ENCODE data around the gene ZNF101.

The ZNF101 gene

GRCh38 chr19:19668230-19669012 lies at the start of gene ZNF101:
ZNF101 (plus strand) TSS chr19:19668839; CDS start chr19:19668964, 125 bp downstream.
- peak; percentile 37 to 96 (median 88) for DNase-seq

DNA sequence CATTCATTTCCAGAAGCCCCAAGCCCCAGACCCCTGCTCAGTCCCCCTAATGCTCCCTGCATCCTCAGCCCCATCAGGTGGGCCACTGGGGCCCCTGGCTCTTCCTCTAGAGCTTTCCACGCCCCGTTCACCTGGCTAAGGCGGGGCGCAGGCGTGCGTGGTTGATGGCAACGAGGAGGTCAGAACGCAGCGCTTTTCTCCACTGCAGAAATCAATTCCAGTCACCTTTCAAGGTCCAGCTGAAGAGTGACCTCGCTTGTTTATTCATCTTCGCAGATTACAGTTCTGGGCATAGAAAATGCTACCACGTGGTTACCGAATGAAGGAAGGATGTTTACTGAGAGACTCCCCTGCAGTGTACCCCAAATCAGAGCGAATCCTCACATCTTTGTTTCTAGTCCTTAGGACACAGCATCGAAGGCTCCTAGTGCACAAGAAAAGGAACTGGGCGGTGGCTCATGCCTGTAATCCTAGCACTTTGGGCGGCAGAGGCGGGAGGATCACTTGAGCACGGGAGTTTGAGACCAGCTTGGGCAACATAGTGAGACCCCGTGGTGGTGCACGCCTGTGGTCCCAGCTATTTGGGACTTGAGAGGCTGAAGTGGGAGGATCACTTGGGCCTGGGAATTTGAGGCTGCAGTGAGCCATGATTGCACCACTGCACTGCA lies 49.3 kb upstream of the ZNF101 start:
- no peak for DNase-seq

DNA sequence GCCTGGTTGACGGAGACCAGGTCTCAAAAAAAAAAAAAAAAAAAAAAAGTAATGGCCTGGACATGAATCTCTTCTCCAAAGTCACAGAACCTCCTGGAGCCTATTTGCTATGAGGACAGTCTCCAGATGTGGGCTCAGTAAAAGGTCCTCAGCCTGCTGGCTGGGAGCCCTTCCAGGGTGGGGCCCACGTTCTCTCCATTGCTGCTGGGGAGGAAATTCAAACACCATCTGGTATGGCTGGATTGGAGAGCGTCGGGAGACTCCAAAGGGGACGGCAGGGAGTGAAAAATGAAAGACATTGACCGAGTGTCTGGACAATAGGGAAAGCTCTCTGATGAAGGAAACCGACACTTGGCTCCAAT lies 48.8 kb upstream of the ZNF101 start:
- no peak for DNase-seq

- no peak for DNase-seq
Measured at GRCh38 chr19:19623383-19623782, 45.3 kb upstream of the ZNF101 start.

- no peak for DNase-seq
Measured at GRCh38 chr19:19624032-19624570, 44.5 kb upstream of the ZNF101 start.

- DNase-seq = no peak
Measured at GRCh38 chr19:19626516-19627472, 41.8 kb upstream of the ZNF101 start.

DNA sequence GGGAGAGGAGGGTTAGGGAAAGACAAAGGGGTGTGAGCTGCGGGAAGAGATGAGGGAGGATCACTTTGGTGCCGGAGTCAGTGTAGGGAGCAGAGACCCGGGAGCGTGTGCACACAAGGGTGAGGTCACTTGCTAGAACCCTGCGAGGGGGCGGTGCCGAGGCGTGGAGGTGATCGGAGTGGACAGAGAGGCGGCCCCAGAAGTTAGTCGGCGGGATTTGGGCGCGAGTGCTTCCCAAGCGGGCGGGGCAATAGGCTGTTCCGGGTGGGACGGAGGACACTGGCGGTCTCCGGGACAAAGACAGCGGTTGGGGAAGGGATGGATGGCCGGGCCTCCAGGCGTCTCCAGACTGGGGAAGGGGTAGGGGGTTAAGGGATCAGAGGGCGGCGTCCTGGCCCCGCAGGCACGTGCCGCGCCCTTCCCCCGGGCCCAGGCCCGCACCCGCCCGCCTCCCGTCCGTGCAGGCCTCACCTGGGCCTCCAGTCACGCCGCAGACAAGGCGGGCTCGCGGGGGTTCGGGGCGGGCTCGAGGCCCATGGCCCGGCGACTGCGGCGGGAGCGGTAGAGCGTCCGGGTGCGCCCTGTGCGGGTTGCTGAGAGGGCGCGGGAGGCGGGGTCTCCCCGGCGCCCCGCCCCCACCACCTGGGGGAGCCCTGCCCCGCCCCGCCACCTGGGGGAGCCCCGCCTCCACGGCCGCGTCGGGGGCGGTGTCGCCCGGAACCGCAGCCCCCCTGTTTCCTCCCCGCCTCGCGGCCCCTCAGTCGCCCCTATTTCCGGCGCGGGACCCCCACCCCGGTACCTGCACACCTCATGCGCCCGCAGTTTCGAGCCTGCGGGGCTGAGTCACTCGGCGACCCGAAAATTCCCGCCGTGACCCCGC lies 40.8 kb upstream of the ZNF101 start, which contains the start of gene LPAR2:
Gene LPAR2 (minus strand): TSS at position 600 of the 880 bp plus-strand sequence. CDS start 945 bp downstream, outside the sequence.
- DNase-seq = peak in 1 of 51 donors; percentile 23

DNA sequence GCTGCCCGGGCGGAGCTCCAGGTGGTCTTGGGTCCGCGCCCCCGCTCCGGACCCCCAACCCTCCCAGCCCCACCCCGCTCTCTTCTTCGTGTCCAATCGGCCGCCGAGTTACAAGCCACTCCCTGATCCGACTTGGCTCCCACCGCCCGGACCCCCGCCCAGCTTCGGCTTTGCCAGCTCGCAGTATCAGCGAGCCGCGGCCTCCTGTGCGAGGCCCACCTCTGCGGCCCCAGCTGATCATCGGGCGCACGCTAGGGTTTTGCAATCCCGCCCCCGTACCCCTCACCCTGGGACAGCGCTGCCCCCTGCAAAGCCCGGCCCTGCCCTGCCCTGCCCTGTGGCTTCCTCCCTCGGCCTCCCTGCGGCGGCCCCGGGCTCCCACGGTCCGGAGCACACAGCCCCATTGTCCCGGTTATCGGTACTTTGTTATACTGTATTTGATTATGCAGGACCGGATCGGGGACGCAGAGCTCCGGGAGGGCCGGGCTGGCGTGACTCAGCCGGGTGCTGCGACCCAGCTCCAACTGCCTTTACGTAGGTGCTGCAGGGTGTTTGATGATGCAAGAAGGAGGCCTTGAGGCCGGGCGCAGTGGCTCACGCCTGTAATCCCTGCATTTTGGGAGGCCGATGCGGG lies 40.0 kb upstream of the ZNF101 start:
- peak in 2 of 51 donors; percentile 13 to 17 for DNase-seq

DNA sequence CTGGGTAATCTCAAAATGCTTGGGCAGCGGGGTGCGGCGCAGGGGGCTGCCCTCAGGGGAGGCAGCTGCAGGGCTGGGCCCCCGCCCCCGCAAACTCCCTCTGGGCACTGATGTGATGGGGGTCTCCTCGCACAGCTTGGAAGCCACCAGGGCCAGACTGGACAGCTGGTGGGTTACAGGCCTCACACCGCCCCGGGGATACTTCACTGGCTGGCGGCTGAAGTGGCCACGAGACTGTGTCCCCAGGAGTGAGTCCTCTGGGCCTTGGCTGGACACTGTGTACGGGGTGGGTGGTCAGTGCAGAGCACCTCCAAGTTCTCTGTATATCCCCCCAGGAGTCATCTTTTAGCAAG lies 38.6 kb upstream of the ZNF101 start:
- no peak for DNase-seq

GRCh38 chr19:19630426-19630825 lies 38.2 kb upstream of the ZNF101 start:
- no peak for DNase-seq

DNA sequence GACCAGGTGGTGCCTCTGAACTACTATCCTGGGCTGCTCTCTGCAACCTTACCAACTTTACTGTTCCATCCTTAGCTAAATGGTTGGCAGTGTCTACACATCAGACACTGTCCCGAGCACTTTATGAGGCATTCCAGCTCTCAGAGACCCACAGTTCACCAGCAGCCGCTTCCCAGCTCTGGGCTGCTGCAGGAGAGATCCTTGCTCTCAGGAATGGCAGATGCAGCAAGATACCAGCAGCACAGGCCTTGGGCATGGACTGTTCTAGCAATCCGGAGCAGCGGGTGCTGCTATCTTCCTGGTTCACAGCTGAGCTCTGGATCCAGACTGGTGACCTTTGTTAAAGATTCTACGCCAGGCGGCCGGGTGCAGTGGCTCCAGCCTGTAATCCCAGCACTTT lies 37.3 kb upstream of the ZNF101 start:
- no peak for DNase-seq

- DNase-seq = no peak
Measured at GRCh38 chr19:19632661-19633060, 36.0 kb upstream of the ZNF101 start.

DNA sequence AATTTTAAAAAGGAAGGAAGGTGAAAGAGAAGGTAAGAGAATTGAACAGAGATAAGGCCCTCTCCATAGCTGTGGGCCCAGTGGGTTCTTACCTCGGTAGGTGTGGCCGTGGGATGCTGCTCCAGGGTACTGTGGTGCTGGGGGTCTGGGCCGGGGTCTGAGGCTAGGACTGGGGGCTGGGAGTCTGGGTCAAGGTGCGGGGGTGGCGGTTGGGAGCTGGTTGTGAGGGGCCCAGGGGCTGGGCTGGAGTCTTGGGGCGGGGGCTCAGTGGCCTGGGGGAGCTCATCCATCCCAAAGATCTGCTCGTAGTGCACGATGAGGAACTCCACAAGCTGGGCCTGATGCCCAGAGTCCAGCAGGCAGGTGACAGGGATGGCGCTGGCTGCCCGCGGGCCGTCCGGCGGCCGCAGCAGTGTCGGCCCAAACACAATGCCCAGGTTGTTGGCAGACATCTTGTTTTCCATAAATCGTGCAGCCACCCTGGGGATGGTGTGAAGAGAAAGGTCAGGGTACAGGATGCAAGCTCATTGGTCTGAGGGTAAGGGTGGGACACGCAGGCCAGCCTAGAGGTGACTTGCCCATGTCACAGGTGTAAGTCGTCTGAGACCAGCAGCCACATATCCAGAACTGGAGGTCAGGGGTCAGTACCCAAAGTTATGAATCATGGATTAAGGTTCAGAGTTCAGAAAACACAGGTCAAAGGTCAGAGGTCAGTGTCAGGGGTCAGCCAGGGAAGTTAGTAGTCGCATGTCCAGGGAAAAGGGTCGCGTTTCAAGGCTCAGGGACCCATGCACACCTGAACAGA lies 34.7 kb upstream of the ZNF101 start:
- no peak for DNase-seq

DNA sequence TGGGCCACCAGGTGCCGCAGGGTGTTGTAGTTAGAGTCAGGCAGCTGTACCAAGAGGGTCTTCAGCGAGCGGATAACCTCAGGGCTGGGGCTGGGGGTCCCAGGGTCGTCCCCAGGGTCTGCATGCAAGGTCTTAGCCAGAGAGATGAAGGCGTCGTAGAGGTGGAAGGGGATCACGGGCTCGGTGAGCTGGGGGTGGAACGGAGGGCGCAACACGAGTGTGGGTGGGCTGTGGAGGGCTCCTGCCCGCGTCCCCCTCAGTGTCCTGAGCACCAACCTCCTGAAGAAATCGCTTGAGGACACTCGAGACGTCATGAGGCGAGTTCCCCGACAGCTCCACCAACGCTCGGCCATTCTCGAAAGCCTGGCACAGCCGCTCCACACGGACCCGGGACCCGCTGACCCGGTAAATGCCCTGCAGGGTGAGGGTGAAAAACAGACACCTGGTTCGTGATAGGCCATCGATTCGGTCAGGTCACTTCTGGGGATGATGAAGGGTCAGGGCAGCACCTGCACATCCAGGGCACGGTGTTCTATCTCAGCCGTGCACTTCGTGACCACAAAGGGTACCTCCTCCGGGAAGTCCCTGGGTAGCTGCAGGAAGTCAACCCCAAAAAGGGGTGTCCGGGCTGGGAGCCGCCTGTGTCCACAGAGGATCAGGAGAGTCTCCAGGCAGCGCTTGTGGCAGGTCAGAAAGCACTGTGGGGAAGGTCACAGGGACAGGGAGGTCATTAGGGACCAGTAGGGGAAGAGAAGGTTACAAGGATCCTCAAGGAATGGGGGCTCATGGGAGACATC lies 33.9 kb upstream of the ZNF101 start:
- no peak for DNase-seq

GRCh38 chr19:19635313-19635702 lies 33.3 kb upstream of the ZNF101 start:
- DNase-seq = no peak

- DNase-seq = no peak
Measured at GRCh38 chr19:19636573-19637185, 32.0 kb upstream of the ZNF101 start.

- no peak for DNase-seq
Measured at GRCh38 chr19:19637186-19637522, 31.5 kb upstream of the ZNF101 start.

All from hypothalamus (tissue), 51 donors.